ENCODE data around the gene NHERF1.

The NHERF1 gene

GRCh38 chr17:74750039-74750326, 1.6 kb downstream of the NHERF1 start:
- TF ChIP-seq, protein P1, sequence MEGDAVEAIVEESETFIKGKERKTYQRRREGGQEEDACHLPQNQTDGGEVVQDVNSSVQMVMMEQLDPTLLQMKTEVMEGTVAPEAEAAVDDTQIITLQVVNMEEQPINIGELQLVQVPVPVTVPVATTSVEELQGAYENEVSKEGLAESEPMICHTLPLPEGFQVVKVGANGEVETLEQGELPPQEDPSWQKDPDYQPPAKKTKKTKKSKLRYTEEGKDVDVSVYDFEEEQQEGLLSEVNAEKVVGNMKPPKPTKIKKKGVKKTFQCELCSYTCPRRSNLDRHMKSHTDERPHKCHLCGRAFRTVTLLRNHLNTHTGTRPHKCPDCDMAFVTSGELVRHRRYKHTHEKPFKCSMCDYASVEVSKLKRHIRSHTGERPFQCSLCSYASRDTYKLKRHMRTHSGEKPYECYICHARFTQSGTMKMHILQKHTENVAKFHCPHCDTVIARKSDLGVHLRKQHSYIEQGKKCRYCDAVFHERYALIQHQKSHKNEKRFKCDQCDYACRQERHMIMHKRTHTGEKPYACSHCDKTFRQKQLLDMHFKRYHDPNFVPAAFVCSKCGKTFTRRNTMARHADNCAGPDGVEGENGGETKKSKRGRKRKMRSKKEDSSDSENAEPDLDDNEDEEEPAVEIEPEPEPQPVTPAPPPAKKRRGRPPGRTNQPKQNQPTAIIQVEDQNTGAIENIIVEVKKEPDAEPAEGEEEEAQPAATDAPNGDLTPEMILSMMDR (IDR thresholded peaks at IDR 0.05; ENCODE audit: poor library complexity, severe bottlenecking): no peak
- no peak for DNase-seq (ENCODE audit: low spot score)
- Histone ChIP-seq H3K36me3 (ENCODE audit: low read depth) (peaks cover 10% of the 10 kb centered on the region), H3K9me3 (ENCODE audit: severe bottlenecking) (no peaks in the 10 kb centered on the region), H3K27ac (ENCODE audit: poor library complexity, severe bottlenecking) (peak overlapping the region; percentile 13), H3K4me1 (ENCODE audit: insufficient read depth, poor library complexity, severe bottlenecking) (peaks cover 2% of the 10 kb centered on the region), H3K27me3 (ENCODE audit: insufficient read depth, poor library complexity, severe bottlenecking) (no peaks in the 10 kb centered on the region), H3K4me3 (ENCODE audit: severe bottlenecking) (peak overlapping the region; percentile 63)
- ATAC-seq (ENCODE audit: low read depth): no peak

DNA sequence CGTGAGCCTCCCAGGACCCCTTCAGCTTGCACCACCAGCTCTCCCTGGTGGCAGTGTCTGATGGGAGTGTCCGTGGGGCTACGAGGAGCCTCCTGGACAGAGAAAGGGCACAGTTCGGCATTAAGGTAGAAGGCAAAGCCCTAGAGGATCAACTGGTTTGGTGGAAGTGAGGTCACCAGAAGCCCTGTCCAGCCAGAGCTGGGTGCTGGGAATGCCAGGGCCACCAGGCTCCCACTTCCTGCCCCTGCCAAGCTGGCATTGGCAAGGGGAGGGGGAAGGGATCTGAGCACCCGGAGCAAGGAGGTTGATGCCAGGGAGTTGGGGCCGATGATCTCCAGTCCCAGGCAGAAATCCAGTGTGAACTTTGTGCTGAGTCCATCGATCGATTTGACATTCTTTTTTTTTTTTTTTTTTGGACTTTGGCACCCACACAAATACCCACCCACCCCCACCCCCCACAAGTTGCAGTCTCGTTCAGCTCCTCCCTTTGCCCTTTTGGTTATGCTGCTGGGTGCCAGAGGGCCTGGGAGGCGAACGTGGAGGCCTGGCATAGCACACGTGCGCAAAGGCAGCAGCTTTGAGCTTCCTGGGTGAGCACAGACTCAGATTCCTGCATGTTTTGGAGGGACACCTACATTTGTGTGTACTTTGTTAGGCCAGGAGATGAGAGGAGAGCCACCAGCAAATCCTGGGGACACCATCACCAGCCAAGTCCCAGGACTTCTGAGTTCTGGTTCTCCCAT, 2.1 kb downstream of the NHERF1 start:
- no peaks in the 10 kb centered on the region for H3K9me3 ChIP-seq (ENCODE audit: severe bottlenecking)
- DNase-seq (ENCODE audit: low spot score) (no peak), ATAC-seq (ENCODE audit: low read depth) (no peak)
- peak overlapping the region; percentile 63 for H3K4me3 ChIP-seq (ENCODE audit: severe bottlenecking)
- peaks cover 2% of the 10 kb centered on the region for H3K4me1 ChIP-seq (ENCODE audit: insufficient read depth, poor library complexity, severe bottlenecking)
- no peaks in the 10 kb centered on the region for H3K27me3 ChIP-seq (ENCODE audit: insufficient read depth, poor library complexity, severe bottlenecking)
- TF ChIP-seq, protein P1 (IDR thresholded peaks at IDR 0.05; ENCODE audit: poor library complexity, severe bottlenecking): no peak
- H3K36me3 ChIP-seq (ENCODE audit: low read depth): peaks cover 10% of the 10 kb centered on the region
- H3K27ac ChIP-seq (ENCODE audit: poor library complexity, severe bottlenecking): peak overlapping the region; percentile 13

DNA sequence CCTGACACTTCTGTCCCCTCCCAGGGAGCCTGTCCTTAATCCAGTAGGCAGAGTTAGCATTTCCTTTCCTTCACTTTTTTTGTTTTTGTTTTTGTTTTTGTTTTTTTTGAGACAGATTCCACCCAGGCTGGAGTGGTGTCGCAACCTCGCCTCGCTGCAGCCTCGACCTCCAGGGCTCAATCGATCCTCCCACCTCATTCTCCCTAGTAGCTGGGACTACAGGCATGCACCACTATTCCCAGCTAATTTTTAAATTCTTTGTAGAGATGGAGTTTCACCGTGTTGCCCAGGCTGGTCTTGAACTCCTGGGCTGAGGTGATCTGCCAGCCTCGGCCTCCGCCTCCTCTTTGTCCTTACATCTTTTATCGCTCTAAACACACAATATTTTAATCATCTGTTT, 4.0 kb downstream of the NHERF1 start:
- DNase-seq (ENCODE audit: low spot score) (no peak), ATAC-seq (ENCODE audit: low read depth) (no peak)
- no peaks in the 10 kb centered on the region for H3K27me3 ChIP-seq (ENCODE audit: insufficient read depth, poor library complexity, severe bottlenecking)
- no peak overlapping the region for H3K27ac ChIP-seq (ENCODE audit: poor library complexity, severe bottlenecking)
- TF ChIP-seq, protein P1 (IDR thresholded peaks at IDR 0.05; ENCODE audit: poor library complexity, severe bottlenecking): no peak
- no peaks in the 10 kb centered on the region for H3K9me3 ChIP-seq (ENCODE audit: severe bottlenecking)
- peaks cover 7% of the 10 kb centered on the region for H3K4me1 ChIP-seq (ENCODE audit: insufficient read depth, poor library complexity, severe bottlenecking)
- peaks cover 10% of the 10 kb centered on the region for H3K36me3 ChIP-seq (ENCODE audit: low read depth)
- H3K4me3 ChIP-seq (ENCODE audit: severe bottlenecking): no peak overlapping the region

DNA sequence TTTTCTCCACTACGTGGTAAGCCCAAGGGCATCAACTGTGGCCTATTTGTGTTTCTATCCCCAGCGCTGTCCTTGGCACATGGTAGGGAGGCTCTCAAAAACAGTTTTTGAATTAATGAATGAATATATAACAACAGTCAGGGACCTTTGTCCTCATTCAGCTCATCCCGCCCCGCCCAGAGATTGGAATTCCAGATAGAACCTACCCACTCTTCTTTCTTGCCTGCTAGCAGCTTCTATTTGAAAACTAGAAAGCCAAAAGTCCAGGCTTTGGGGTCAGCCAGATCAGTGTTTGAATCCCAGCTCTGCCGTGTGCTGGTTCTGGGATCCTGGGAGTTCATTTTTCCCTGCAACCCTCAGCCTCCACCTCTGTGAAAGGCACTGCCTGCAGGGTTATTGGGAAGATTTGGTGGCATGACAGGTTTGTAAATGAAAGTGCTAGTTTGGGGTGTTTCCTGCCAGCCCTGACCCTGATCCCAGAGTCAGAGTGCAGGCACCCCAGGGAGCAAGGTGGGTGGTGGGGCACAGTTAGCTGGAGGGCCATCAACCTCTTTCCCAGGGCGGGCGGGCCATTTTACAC, 4.5 kb downstream of the NHERF1 start:
- Histone ChIP-seq H3K4me3 (ENCODE audit: severe bottlenecking) (no peak overlapping the region), H3K36me3 (ENCODE audit: low read depth) (peaks cover 10% of the 10 kb centered on the region), H3K27me3 (ENCODE audit: insufficient read depth, poor library complexity, severe bottlenecking) (no peaks in the 10 kb centered on the region), H3K9me3 (ENCODE audit: severe bottlenecking) (no peaks in the 10 kb centered on the region), H3K27ac (ENCODE audit: poor library complexity, severe bottlenecking) (no peak overlapping the region), H3K4me1 (ENCODE audit: insufficient read depth, poor library complexity, severe bottlenecking) (peaks cover 12% of the 10 kb centered on the region)
- no peak for ATAC-seq (ENCODE audit: low read depth)
- TF ChIP-seq, protein P1 (IDR thresholded peaks at IDR 0.05; ENCODE audit: poor library complexity, severe bottlenecking): no peak
- DNase-seq (ENCODE audit: low spot score): no peak

DNA sequence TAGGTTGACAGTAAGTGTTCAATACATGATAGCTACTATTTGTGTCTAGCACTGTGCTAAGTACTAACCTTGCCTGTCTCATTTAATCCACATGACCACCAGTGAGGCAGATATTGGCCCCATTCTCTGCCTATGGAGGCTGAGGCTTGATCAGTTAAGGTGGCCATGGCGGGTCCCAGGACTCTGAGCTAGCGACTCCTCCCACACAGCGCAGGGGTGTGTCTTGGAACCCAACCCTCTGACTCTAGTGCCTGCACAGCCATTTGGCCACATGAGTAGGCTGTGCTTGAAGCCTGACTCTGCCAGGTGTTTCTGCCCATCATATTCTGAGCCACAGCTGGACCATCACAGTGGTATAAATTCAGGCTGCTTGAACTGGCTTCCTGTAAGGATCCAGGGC, 6.4 kb downstream of the NHERF1 start:
- Histone ChIP-seq H3K27me3 (ENCODE audit: insufficient read depth, poor library complexity, severe bottlenecking) (no peaks in the 10 kb centered on the region), H3K36me3 (ENCODE audit: low read depth) (peaks cover 10% of the 10 kb centered on the region), H3K4me1 (ENCODE audit: insufficient read depth, poor library complexity, severe bottlenecking) (peaks cover 31% of the 10 kb centered on the region), H3K27ac (ENCODE audit: poor library complexity, severe bottlenecking) (no peak overlapping the region), H3K9me3 (ENCODE audit: severe bottlenecking) (no peaks in the 10 kb centered on the region), H3K4me3 (ENCODE audit: severe bottlenecking) (no peak overlapping the region)
- TF ChIP-seq, protein P1 (IDR thresholded peaks at IDR 0.05; ENCODE audit: poor library complexity, severe bottlenecking): no peak
- no peak for DNase-seq (ENCODE audit: low spot score)
- ATAC-seq (ENCODE audit: low read depth): no peak
